ENCODE results near the gene HMOX1.

The HMOX1 gene

GRCh38 chr22:35441489-35442100 is 60.7 kb downstream of the HMOX1 start:
- TF ChIP-seq POLR2AphosphoS5 (IDR thresholded peaks at IDR 0.05; ENCODE audit: low read depth, low read length): no peak
- no peak for TF ChIP-seq TAF1 (IDR thresholded peaks at IDR 0.05; ENCODE audit: borderline replicate concordance, low read depth, low read length)
- TF ChIP-seq POLR2A (IDR thresholded peaks at IDR 0.05; ENCODE audit: low read depth, low read length): no peak
- no peak for FAIRE-seq
- DNase-seq (ENCODE audit: insufficient read length): no peak

GRCh38 chr22:35442471-35442870 is 61.6 kb downstream of the HMOX1 start:
- DNase-seq (ENCODE audit: insufficient read length) (no peak), FAIRE-seq (no peak)
- TF ChIP-seq TAF1 (IDR thresholded peaks at IDR 0.05; ENCODE audit: borderline replicate concordance, low read depth, low read length) (no peak), POLR2A (IDR thresholded peaks at IDR 0.05; ENCODE audit: low read depth, low read length) (no peak), POLR2AphosphoS5 (IDR thresholded peaks at IDR 0.05; ENCODE audit: low read depth, low read length) (no peak)

GRCh38 chr22:35443338-35443737 is 62.4 kb downstream of the HMOX1 start:
- TF ChIP-seq POLR2A (IDR thresholded peaks at IDR 0.05; ENCODE audit: low read depth, low read length): no peak
- no peak for TF ChIP-seq TAF1 (IDR thresholded peaks at IDR 0.05; ENCODE audit: borderline replicate concordance, low read depth, low read length)
- TF ChIP-seq POLR2AphosphoS5 (IDR thresholded peaks at IDR 0.05; ENCODE audit: low read depth, low read length): no peak
- FAIRE-seq: no peak
- DNase-seq (ENCODE audit: insufficient read length): no peak
